IMR-90 (cell line): ENCODE results near the gene HOXA3. TPM values are rescaled to one million over a fixed set of nuclear protein-coding genes. Genes with fewer than 3 reads are reported as not detected.

Experiments used
- ATAC-seq: fragments of 200-7000 bp; cut with Tn5 transposase; 2 replicates; pipeline ENCODE4 v1.9.1; 2020; ENCODE audit warnings: low read depth, mild to moderate bottlenecking, moderate library complexity
- BruUV-seq: library from RNA; stranded (reverse); fragments of 400-500 nt; replicated peaks from 2 replicates; lab custom pipeline; 2021; lab: Mats Ljungman, UMichigan
- CTCF ChIA-PET: fragments of 300-600 bp; formaldehyde crosslinking; extraction: SDS; loops from one replicate; lab custom pipeline; 2021; ENCODE audit warnings: antibody characterized with exemption; lab: Yijun Ruan, JAX
- POLR2A ChIA-PET: fragments of 300-600 bp; sonication (Branson Sonifier 250); formaldehyde crosslinking; loops from one replicate; lab custom pipeline; 2022; ENCODE audit warnings: antibody characterized with exemption; ENCODE audit not compliant: unreplicated experiment; lab: Charles Lee
- DNase-seq: peaks from one replicate; pipeline ENCODE4 v3.0.0; 2013
- H2AFZ ChIP-seq: replicated peaks from 2 replicates; pipeline ENCODE3; 2013; ENCODE audit warnings: low read length, mild to moderate bottlenecking; ENCODE audit not compliant: poor library complexity
- H2AK5ac ChIP-seq: 2 replicates; pipeline ENCODE4 v1.6.1; 2013; ENCODE audit warnings: low read depth, low read length, inconsistent platforms
- H2AK9ac ChIP-seq: replicated peaks from 2 replicates; pipeline ENCODE3; 2013; ENCODE audit warnings: mild to moderate bottlenecking, low read depth, low read length, moderate library complexity; ENCODE audit not compliant: poor library complexity
- H2BK120ac ChIP-seq: 2 replicates; pipeline ENCODE4 v1.6.1; 2013; ENCODE audit warnings: low read depth, low read length, inconsistent platforms
- H2BK15ac ChIP-seq: 3 replicates; pipeline ENCODE4 v1.6.1; 2013; ENCODE audit warnings: low read depth, low read length, inconsistent platforms
- H2BK20ac ChIP-seq: 2 replicates; pipeline ENCODE4 v1.6.1; 2013; ENCODE audit warnings: low read depth, mild to moderate bottlenecking, inconsistent platforms, low read length, moderate library complexity
- H2BK5ac ChIP-seq: 2 replicates; pipeline ENCODE4 v1.6.1; 2013; ENCODE audit warnings: mild to moderate bottlenecking, low read depth, low read length, inconsistent platforms; ENCODE audit not compliant: poor library complexity, severe bottlenecking
- H3K14ac ChIP-seq: replicated peaks from 2 replicates; pipeline ENCODE4 v1.6.1; 2013; ENCODE audit warnings: low read depth, low read length, inconsistent platforms
- H3K18ac ChIP-seq: 2 replicates; pipeline ENCODE4 v1.6.1; 2013; ENCODE audit warnings: low read depth, low read length, control low read depth
- H3K23ac ChIP-seq: 2 replicates; pipeline ENCODE4 v1.6.1; 2013; ENCODE audit warnings: low read depth, low read length, inconsistent platforms
- H3K27ac ChIP-seq: 2 replicates; pipeline ENCODE4 v1.5.1; 2013; ENCODE audit warnings: mild to moderate bottlenecking, control low read depth, low read length; ENCODE audit not compliant: insufficient read depth
- H3K27me3 ChIP-seq: 2 replicates; pipeline ENCODE4 v1.6.1; 2013; ENCODE audit warnings: low read length; ENCODE audit not compliant: control insufficient read depth, insufficient read depth
- H3K36me3 ChIP-seq: 2 replicates; pipeline ENCODE4 v1.6.1; 2013; ENCODE audit warnings: low read length, mixed read lengths; ENCODE audit not compliant: control insufficient read depth, insufficient read depth
- H3K4ac ChIP-seq: 2 replicates; pipeline ENCODE4 v1.6.1; 2013; ENCODE audit warnings: low read depth, low read length, inconsistent platforms
- H3K4me1 ChIP-seq: 2 replicates; pipeline ENCODE4 v1.6.1; 2013; ENCODE audit warnings: low read length, mixed read lengths; ENCODE audit not compliant: control insufficient read depth, insufficient read depth
- H3K4me2 ChIP-seq: 2 replicates; pipeline ENCODE4 v1.6.1; 2013; ENCODE audit warnings: low read depth, mild to moderate bottlenecking, control low read depth, low read length, moderate library complexity
- H3K4me3 ChIP-seq: 2 replicates; pipeline ENCODE4 v1.5.1; 2013; ENCODE audit warnings: low read depth, mild to moderate bottlenecking, control low read depth, low read length, moderate library complexity; ENCODE audit not compliant: insufficient read depth
- H3K56ac ChIP-seq: 2 replicates; pipeline ENCODE4 v1.6.1; 2013; ENCODE audit warnings: low read length, inconsistent platforms; ENCODE audit not compliant: insufficient read depth; ENCODE audit errors: extremely low read depth
- H3K79me1 ChIP-seq, 2 experiments: 2 replicates each; pipeline ENCODE4 v1.6.1; 2013; ENCODE audit warnings: low read length in 2 of 2, inconsistent platforms in 1 of 2, low read depth in 1 of 2
- H3K9ac ChIP-seq: 2 replicates; pipeline ENCODE4 v1.6.1; 2013; ENCODE audit warnings: low read depth, low read length, control low read depth
- H3K9me1 ChIP-seq: 2 replicates; pipeline ENCODE4 v1.6.1; 2013; ENCODE audit warnings: low read length, inconsistent platforms; ENCODE audit not compliant: insufficient read depth
- H3K9me3 ChIP-seq: 2 replicates; pipeline ENCODE4 v1.6.1; 2013; ENCODE audit warnings: low read length; ENCODE audit not compliant: control insufficient read depth, insufficient read depth
- H4K20me1 ChIP-seq: 2 replicates; pipeline ENCODE4 v1.6.1; 2013; ENCODE audit warnings: low read length, inconsistent platforms; ENCODE audit not compliant: insufficient read depth
- H4K5ac ChIP-seq: 2 replicates; pipeline ENCODE4 v1.6.1; 2013; ENCODE audit warnings: mild to moderate bottlenecking, low read depth, low read length, control low read depth
- H4K8ac ChIP-seq, 2 experiments: 2 replicates each; pipeline ENCODE4 v1.6.1; 2013; ENCODE audit warnings: low read depth in 2 of 2, low read length in 2 of 2, control low read depth in 1 of 2, inconsistent platforms in 1 of 2
- H4K91ac ChIP-seq: 2 replicates; pipeline ENCODE4 v1.6.1; 2013; ENCODE audit warnings: low read depth, low read length, inconsistent platforms; ENCODE audit not compliant: insufficient read depth
- CEBPB ChIP-seq: IDR thresholded peaks from 2 replicates; pipeline ENCODE4 v1.6.1; 2012; ENCODE audit warnings: low read depth, low read length, improper control_type of control experiment
- CTCF ChIP-seq: conservative IDR thresholded peaks from 2 replicates; pipeline ENCODE4 v1.5.1; 2012; ENCODE audit warnings: mild to moderate bottlenecking, low read depth, low read length, improper control_type of control experiment
- ELK1 ChIP-seq: fragments of 150-350 bp; IDR thresholded peaks from 2 replicates; pipeline ENCODE4 v1.6.1; 2016; ENCODE audit warnings: low read depth, mild to moderate bottlenecking, low read length, moderate library complexity, borderline replicate concordance
- FOS ChIP-seq: fragments of 150-350 bp; IDR thresholded peaks from 2 replicates; pipeline ENCODE4 v1.6.1; 2016; ENCODE audit warnings: low read depth, low read length
- MAFK ChIP-seq: IDR thresholded peaks from 2 replicates; pipeline ENCODE4 v1.6.1; 2012; ENCODE audit warnings: low read depth, low read length, improper control_type of control experiment
- MAZ ChIP-seq: IDR thresholded peaks from 2 replicates; pipeline ENCODE4 v1.6.1; 2012; ENCODE audit warnings: low read depth, mild to moderate bottlenecking, low read length, improper control_type of control experiment, moderate library complexity, borderline replicate concordance
- MXI1 ChIP-seq: IDR thresholded peaks from 2 replicates; pipeline ENCODE4 v1.6.1; 2012; ENCODE audit warnings: low read depth, mild to moderate bottlenecking, low read length, moderate library complexity, borderline replicate concordance
- NFE2L2 ChIP-seq: fragments of 150-350 bp; IDR thresholded peaks from 2 replicates; pipeline ENCODE4 v1.6.1; 2016; ENCODE audit warnings: low read depth, mild to moderate bottlenecking, low read length
- POLR2A ChIP-seq: IDR thresholded peaks from 2 replicates; pipeline ENCODE4 v1.6.1; 2012; ENCODE audit warnings: mild to moderate bottlenecking, low read depth, low read length
- RFX5 ChIP-seq: IDR thresholded peaks from 2 replicates; pipeline ENCODE4 v1.8.0; 2012; ENCODE audit warnings: low read depth, mild to moderate bottlenecking, low read length, moderate library complexity
- WGBS, 2 experiments: methylation state at CpG; one replicate each; pipeline versions ENCODE4 v1.1.5 to v1.1.7; 2013; ENCODE audit warnings: missing lambda C conversion rate in 2 of 2; ENCODE audit not compliant: insufficient read length in 1 of 2; ENCODE audit errors: extremely low coverage in 2 of 2; 5-methylcytosine and 5-hydroxymethylcytosine counted together
- dilution Hi-C: fragments of 300-500 bp; cut with HindIII; formaldehyde crosslinking; loops from one replicate; pipeline ENCODE4 v1.14.3; 2018; ENCODE audit warnings: low sequenced_read_pairs; ENCODE audit not compliant: unreplicated experiment
- in situ Hi-C: fragments of 300-500 bp; cut with MboI; formaldehyde crosslinking; loops from 3 replicates; pipeline ENCODE4 v1.14.3; 2019; ENCODE audit warnings: low sequenced_read_pairs, inconsistent platforms, mixed read lengths
- intact Hi-C: fragments of 100-400 bp; cut with micrococcal nuclease; formaldehyde crosslinking; loops from 2 replicates; pipeline ENCODE4 v1.10.0; 2022
- polyA plus RNA-seq, 3 experiments: library from polyadenylated mRNA; depleted of rRNA; stranded (reverse); fragments of >200 nt; gene quantifications; 2 replicates each; pipeline ENCODE4 v1.2.3, GENCODE V29; 2012; ENCODE audit warnings: low replicate concordance in 1 of 3
- total RNA-seq: library from RNA; depleted of rRNA; stranded (reverse); fragments of >200 nt; gene quantifications from 2 replicates; pipeline ENCODE4 v1.2.3, GENCODE V29; 2012

HOXA3 gene
- total and polyA plus RNA-seq, 2 of the 4 experiments (the other 2 are of a cell fraction) = 0.90 to 5.4 TPM

- TF ChIP-seq MXI1 (no peak), POLR2A (no peak), NFE2L2 (no peak), ELK1 (no peak), MAFK (no peak), CEBPB (no peak), FOS (no peak), CTCF (no peak), RFX5 (no peak), MAZ (no peak)
- in situ Hi-C loops = no loop called here
- Histone ChIP-seq H3K27me3 (peaks cover 87% of the 10 kb centered on the region), H2AK5ac (no peak overlapping the region), H2BK15ac (no peak overlapping the region), H2AK9ac (no peak overlapping the region), H3K9me1 (no peaks in the 10 kb centered on the region), H2BK5ac (no peak overlapping the region), H3K27ac (no peak overlapping the region), H3K4ac (no peak overlapping the region), H4K91ac (no peak overlapping the region), H2BK20ac (no peak overlapping the region), H3K18ac (no peak overlapping the region), H2BK120ac (no peak overlapping the region), H3K79me1 (no peaks in the 10 kb centered on the region), H4K5ac (no peak overlapping the region), H3K23ac (no peak overlapping the region), H4K20me1 (peaks cover 7% of the 10 kb centered on the region; the same call in 1 of the 2 replicates), H3K4me1 (peaks cover 1% of the 10 kb centered on the region; the same call in 1 of the 2 replicates), H3K9ac (no peak overlapping the region), H3K56ac (no peak overlapping the region), H3K9me3 (peaks cover 3% of the 10 kb centered on the region; the same call in 1 of the 2 replicates), H3K36me3 (no peaks in the 10 kb centered on the region), H3K14ac (no peak overlapping the region), H2AFZ (no peak overlapping the region), H4K8ac (no peak overlapping the region), H3K4me2 (no peak overlapping the region), H3K4me3 (no peak overlapping the region)
- intact Hi-C loops = no loop called here
- CTCF ChIA-PET = interaction anchor here (0.6 to 1.3 kb wide), 10 partner anchors 9 to 1288 kb away, joined by 3 to 5 read pairs (median 3); partner anchors contain the start of gene HOXA5
- POLR2A ChIA-PET = no interaction called here
- dilution Hi-C loops = no loop called here
- 54% methylated on average over 4 of the region's 12 CpGs; no CpG with 5 or more reads in 1 of the 2 experiments for WGBS, 2 experiments
- ATAC-seq = no peak
- BruUV-seq = no TSS peak
- no peak for DNase-seq
These were observed 28.3 kb upstream of the HOXA3 start for GRCh38 chr7:27180431-27181420.
